Dedifferentiated amniotic fluid mesenchymal stem cell (primary cell): ENCODE measurements around the gene LEFTY1.
A peak's percentile ranks its signal among the peaks of the same experiment; 100 is the strongest.
"Not testable (repeated sequence)": the region's sequence is repeated elsewhere in the genome, so short reads cannot be mapped to it uniquely, and the experiment has no call there.

Experiments
- DNase-seq: peaks from one replicate; pipeline ENCODE4 v3.0.0-alpha.2; 2016; ENCODE audit errors: extremely low spot score

The LEFTY1 gene

GRCh38 chr1:225888898-225889601 lies at the start of gene LEFTY1:
LEFTY1 (minus strand) TSS chr1:225889146; CDS start chr1:225889066, 80 bp downstream.
- DNase-seq, result no peak

DNA sequence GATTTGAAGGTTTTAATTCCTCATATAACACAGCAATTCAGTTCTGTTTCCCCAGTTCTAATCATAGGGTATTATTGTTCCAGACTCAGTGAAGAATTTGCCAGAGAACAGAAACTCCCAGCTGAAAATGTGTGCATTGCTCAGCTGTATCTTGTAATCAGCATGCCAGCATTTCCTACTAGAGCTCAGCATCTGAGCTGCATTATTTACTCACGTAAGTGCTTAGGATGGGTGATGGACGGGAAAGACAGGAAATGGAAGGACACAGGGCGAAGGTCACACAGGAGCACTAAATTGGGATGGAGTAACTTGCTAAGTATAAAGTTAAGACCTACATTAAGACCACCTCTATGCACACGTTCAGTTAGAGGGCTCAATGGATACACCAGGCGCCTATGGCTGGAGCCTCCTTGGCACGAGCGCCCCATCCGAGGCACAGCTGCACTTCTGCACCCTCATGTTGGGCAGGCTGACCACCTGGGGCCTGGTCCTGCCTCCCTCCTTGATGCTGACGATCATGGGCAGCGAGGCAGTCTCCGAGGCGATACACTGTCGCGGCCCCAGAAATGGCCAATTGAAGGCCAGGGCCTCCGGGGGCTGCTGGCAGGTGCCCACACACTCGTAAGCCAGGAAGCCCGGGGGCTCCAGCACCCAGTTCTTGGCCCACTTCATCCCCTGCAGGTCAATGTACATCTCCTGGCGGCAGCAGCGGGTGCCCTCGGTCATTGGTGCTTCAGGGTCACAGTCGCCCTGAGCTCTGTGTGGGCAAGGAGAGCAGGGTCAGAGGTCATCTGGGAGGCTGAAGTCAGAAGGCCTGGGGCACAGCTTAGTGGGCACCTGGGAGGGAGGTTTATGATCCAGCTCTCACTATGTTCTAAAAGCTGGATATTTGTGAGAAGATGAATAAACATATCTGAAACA lies 48.4 kb upstream of the LEFTY1 start:
- no peak for DNase-seq

- DNase-seq, result no peak
These were observed 47.6 kb upstream of the LEFTY1 start for GRCh38 chr1:225936523-225936922.

- DNase-seq, result not testable (repeated sequence)
These were observed 47.1 kb upstream of the LEFTY1 start for GRCh38 chr1:225936086-225936485.

DNA sequence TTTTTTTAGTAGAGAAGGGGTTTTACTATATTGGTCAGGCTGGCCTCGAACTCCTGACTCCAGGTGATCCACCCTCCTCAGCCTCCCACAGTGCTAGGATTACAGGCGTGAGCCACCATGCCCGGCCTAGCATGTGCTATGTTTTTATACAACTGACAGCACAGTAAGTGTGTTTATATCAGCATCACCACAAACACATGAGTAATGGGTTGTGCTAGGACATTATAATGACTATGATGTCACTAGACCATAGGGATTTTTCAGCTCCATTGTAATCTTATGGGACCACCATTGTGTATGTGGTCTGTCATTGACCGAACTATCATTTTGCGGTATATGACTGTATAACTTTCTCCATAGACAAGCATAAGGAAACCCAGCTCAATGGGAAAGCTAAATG lies 45.8 kb upstream of the LEFTY1 start:
- DNase-seq, result no peak

DNA sequence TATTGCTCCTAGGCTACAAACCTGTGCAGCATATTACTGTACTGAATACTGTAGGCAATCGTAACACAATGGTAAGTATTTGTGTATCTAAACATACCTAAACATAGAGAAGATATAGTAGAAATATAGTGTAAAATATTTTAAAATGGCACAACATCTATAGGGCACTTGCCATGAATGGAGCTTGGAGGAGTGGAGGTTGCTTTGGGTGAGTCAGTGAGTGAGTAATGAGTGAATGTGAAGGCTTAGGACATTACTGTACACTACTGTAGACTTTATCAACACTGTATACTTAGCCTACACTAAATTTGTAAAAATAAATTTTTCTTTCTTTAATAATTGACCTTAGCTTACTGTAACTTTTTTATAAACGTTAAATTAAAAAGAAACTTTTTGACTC lies 44.1 kb upstream of the LEFTY1 start:
- no peak for DNase-seq

DNA sequence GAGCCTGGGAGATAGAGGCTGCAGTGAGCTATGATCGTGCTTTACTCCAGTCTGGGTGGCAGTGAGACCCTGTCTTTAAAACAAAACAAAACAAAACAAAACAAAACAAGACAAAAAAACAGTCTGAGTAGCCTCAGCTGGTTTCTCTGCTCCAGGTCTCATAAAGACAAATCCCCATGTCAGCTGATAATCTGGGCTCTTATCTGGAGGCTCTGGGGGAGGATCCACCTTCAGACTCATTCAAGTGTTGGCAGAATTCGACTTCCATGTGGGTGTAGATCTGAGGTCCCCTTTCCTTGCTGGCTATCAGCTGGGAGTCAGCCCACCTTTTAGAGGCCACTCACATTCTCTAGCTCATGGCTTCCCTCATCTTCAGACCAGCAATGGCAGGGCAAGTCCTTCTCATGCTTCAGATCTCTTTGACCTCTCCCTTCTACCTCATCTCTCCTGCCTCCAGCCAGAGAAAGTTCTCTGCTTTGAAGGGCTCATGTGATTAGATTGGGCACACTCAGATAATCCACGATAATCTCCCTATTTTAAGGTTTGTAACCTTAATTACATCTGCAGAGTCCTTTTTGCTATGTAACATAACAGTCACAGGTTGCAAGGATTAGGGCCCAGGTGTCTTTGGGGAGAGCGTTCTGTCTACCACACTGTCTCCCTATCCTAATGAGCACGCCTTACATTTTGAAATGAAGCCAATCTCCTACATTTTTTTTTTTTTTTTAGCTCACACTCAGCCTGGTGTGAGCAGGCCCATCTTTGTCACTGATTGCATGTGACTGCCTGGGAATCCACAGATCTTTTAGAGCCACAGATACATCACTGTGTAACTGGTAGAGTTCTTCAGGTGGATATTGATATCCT lies 42.6 kb upstream of the LEFTY1 start:
- DNase-seq, result no peak

- no peak for DNase-seq
These were observed 41.6 kb upstream of the LEFTY1 start for GRCh38 chr1:225930566-225930965.

DNA sequence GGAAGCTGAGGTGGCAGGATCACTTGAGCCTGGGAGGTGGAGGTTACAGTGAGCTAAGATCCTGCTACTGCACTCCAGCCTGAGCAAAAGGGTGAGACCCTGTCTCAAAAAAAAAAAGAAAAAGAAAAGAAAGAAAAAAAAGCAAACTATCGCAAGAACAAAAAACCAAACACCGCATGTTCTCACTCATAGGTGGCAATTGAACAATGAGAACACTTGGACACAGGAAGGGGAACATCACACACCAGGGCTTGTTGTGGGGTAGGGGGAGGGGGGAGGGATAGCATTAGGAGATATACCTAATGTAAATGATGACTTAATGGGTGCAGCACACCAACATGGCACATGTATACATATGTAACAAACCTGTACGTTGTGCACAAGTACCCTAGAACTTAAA lies 40.5 kb upstream of the LEFTY1 start:
- not testable (repeated sequence) for DNase-seq

DNA sequence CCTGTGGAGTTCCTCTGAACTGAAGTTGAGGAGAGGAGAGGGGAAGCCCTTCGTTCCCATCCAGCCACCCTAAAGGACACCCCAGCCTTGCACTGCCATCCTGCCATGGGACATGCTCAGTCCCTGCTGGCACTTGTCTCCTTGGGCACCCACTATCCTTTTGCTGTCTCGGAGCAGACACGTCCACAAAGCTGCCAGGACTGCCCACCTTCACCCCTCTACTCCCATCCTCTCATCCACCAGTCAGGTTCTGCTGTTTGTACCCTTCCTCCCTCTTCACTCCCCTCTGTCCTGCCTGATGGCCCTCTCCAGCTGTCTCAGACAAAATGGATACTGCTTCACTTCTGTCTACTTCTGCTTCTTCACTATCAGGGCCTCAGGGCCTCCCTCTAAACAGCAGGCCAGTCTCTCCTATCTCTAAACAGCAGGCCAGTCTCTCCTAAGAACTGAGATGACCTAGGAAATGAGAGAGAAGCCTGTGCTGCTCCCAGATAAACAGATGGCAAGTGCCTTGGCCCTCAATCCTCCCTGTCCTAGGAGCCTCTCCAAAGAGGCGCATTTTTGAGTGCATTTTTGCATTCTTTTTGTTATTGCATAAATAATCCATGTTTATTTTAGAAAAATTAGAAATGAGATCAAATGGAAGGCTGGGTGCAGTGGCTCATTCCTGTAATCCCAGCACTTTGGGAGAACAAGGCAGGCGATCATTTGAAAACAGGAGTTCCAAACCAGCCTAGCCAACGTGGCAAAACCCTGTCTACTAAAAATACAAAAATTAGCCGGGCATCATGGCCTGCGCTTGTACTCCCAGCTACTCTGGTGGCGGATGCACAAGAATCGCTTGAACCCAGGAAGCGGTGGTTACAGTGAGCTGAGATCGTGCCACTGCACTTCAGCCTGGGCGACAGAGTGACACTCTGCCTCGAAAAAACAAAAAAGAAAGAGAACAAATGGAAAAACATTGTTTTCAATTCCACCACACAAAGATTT lies 39.5 kb upstream of the LEFTY1 start:
- DNase-seq, result no peak

DNA sequence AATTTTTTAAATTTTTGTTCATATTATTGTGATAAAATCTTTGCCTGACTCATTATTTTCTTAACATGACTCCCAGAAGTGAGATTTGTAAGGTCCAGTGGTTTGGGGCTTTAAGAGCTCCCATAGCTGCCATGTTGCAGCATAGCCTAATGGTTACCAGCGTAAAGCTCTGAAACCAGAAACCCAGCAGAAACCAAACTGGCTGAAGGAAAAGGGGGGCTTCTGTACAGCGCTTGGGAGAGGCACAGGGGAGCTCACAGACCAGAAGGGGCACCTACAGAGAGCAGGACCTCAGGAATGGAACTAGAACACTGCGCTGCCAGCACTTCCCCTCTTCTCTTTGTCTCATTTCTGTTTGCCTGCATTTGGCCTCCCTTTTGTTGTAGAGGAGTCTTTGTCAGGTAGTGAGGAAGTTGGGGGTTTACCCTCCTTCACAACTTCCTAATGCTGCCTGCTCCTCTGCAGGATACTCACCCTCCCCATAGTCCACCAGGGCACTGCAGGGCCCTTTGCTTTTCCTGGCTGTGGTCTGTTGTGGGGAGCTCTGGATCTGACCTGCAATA lies 37.7 kb upstream of the LEFTY1 start:
- no peak for DNase-seq

- peak; percentile 91 for DNase-seq
These were observed 35.0 kb upstream of the LEFTY1 start, which contains the start of gene PYCR2 for GRCh38 chr1:225923692-225924555. PYCR2 (minus strand) TSS chr1:225924250; CDS start chr1:225924110, 140 bp downstream.

- no peak for DNase-seq
These were observed 34.4 kb upstream of the LEFTY1 start for GRCh38 chr1:225923381-225923691.

DNA sequence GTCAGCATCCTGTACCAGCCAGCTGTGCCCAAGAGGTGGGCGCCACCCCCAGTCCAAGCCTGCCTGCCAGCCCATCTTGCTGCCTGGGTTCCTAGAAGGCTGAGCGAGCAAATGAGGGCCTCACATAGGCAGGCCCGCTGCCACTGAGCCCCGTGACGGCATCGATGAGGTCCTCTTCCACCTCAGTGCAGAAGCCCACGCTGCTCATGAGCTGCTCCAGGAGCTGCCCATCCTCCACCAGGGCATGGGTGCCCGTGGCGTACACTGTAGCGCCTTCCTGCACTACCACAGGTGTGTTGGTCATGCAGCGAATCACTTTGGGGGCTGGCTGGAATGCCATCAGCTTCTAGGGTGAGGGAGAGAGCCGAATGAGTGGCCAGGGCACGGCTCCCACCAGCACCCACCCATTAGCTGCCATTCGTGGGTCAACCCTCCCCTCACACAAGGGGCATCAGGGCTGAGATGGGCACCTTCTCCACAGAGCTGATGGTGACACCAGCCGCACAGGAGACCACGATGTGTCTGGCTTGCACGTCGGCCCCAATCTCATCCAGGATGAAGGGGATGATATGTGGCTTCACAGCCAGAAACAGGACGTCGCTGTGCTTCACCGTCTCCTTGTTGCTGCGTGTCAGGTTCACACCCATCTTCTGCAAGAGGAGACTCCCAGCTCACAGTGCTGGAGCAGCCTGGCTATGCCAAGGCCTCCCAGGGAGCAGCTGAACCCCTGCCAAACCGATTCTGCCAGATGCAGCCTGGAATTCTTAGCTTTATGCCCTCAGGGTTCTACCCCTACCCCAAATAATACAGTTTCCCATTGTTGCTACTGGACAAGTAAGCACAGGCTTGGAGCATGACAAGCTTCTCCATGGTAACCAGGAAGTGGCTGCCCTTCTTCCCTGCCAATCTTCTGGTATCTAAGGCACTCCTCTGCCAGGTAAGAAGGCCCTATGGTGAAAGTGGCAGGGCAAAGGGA lies 33.1 kb upstream of the LEFTY1 start:
- DNase-seq, result no peak

GRCh38 chr1:225919906-225920305 lies 31.0 kb upstream of the LEFTY1 start:
- DNase-seq, result peak; percentile 71

DNA sequence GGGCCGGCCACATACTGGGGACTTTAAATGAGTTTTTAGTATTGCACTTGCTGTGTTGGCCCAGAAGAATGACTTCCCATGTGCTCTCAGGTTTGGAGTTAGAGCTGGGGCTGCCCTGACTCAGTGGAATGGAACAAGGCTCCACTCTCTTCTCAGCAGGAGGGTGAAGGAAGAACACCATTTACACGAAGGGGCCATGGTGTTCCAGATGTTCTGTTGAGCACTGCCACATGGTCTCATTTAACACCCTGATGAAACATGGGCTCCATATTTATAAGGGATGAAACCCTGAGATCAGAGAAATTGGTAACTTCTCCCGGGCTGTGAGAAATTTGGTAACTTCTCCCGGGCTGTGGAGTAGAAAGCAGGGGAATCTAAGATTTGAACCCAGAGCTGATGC lies 29.3 kb upstream of the LEFTY1 start:
- no peak for DNase-seq

DNA sequence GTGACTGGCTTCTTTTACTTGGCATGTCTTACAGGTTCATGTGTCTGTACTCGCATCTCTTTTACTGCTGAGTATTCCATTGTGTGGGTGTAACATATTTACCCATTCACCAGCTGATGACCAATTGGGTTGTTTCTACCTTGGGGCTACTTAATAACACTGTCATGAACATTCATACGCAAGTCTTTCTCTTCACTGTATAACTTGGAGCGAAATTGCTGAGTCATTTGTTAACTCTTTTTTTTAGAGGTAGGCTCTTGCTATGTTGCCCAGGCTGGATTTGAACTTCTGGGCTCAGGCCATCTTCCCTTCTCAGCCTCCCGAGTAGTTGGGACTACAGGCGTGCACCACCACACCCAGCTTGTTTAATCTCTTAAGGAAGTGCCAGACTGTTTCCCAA lies 28.6 kb upstream of the LEFTY1 start:
- DNase-seq, result no peak

GRCh38 chr1:225917101-225917500 lies 28.2 kb upstream of the LEFTY1 start:
- no peak for DNase-seq
